HepG2 (cell line): ENCODE measurements around the gene SOX12. TPM values are rescaled to one million over a fixed set of nuclear protein-coding genes. Genes with fewer than 3 reads are reported as not detected.
A peak's percentile ranks its signal among the peaks of the same experiment; 100 is the strongest.

Source experiments
- BATF2 ChIP-seq: sonication (generic); formaldehyde crosslinking; IDR thresholded peaks from 2 replicates; pipeline ENCODE4 v1.8.0; 2022; ENCODE audit warnings: mild to moderate bottlenecking, missing genetic modification reagents, moderate library complexity
- CC2D1A ChIP-seq: sonication (generic); formaldehyde crosslinking; IDR thresholded peaks from 2 replicates; pipeline ENCODE4 v1.8.1; 2023; ENCODE audit warnings: mild to moderate bottlenecking, missing genetic modification reagents
- ELF4 ChIP-seq: sonication (generic); formaldehyde crosslinking; IDR thresholded peaks from 2 replicates; pipeline ENCODE4 v1.5.0; 2020; ENCODE audit warnings: missing genetic modification reagents, mild to moderate bottlenecking, moderate library complexity, borderline replicate concordance
- FOXM1 ChIP-seq: sonication (generic); formaldehyde crosslinking; IDR thresholded peaks from 2 replicates; pipeline ENCODE4 v1.5.0; 2020; ENCODE audit warnings: missing genetic modification reagents
- IRX3 ChIP-seq: sonication (generic); formaldehyde crosslinking; IDR thresholded peaks from 2 replicates; pipeline ENCODE4 v1.8.1; 2023; ENCODE audit warnings: mild to moderate bottlenecking, low read depth, missing genetic modification reagents, borderline replicate concordance
- KDM1A ChIP-seq: IDR thresholded peaks from 2 replicates; pipeline ENCODE4 v1.6.1; 2016; ENCODE audit warnings: missing compliant biosample characterization
- MXD4 ChIP-seq: IDR thresholded peaks from 2 replicates; pipeline ENCODE4 v1.6.1; 2016; ENCODE audit warnings: mild to moderate bottlenecking, missing biosample characterization, missing genetic modification reagents
- POLR2G ChIP-seq: fragments of 200-400 bp; formaldehyde crosslinking; IDR thresholded peaks from 2 replicates; pipeline ENCODE4 v1.6.1; 2018; ENCODE audit warnings: mild to moderate bottlenecking, low read depth, low read length, moderate library complexity
- SKIL ChIP-seq: sonication (generic); formaldehyde crosslinking; IDR thresholded peaks from 2 replicates; pipeline ENCODE4 v1.8.0; 2022; ENCODE audit warnings: missing genetic modification reagents, mild to moderate bottlenecking, moderate library complexity, borderline replicate concordance
- TCF12 ChIP-seq, 2 experiments: fragments of 450-650 bp in 1 of 2; sonication (generic) in 1 of 2; formaldehyde crosslinking in 1 of 2; IDR thresholded peaks; 2 replicates each; pipeline versions ENCODE4 v1.6.1 to v1.8.0; 2017 to 2022; ENCODE audit warnings: antibody characterized with exemption in 1 of 2, mild to moderate bottlenecking in 1 of 2, missing genetic modification reagents in 1 of 2, moderate library complexity in 1 of 2
- TGIF2 ChIP-seq: IDR thresholded peaks from 2 replicates; pipeline ENCODE4 v1.6.1; 2016; ENCODE audit warnings: control low read depth, missing compliant biosample characterization
- ZKSCAN1 ChIP-seq: fragments of 150-350 bp; IDR thresholded peaks from 2 replicates; pipeline ENCODE4 v1.6.1; 2014; ENCODE audit warnings: low read length
- ZNF207 ChIP-seq: fragments of 450-650 bp; IDR thresholded peaks from 2 replicates; pipeline ENCODE4 v1.6.1; 2016; ENCODE audit warnings: antibody characterized with exemption, borderline replicate concordance
- ZNF264 ChIP-seq: sonication (generic); formaldehyde crosslinking; IDR thresholded peaks from 2 replicates; pipeline ENCODE4 v1.4.0; 2020; ENCODE audit warnings: missing genetic modification reagents
- ZNF329 ChIP-seq: sonication (generic); formaldehyde crosslinking; IDR thresholded peaks from 2 replicates; pipeline ENCODE4 v1.9.0; 2021; ENCODE audit warnings: low read depth, mild to moderate bottlenecking, missing genetic modification reagents
- ZNF431 ChIP-seq: sonication (generic); formaldehyde crosslinking; IDR thresholded peaks from 2 replicates; pipeline ENCODE4 v1.9.0; 2022; ENCODE audit warnings: missing genetic modification reagents, low read depth, mild to moderate bottlenecking, borderline replicate concordance
- ZNF496 ChIP-seq: sonication (generic); formaldehyde crosslinking; IDR thresholded peaks from 2 replicates; pipeline ENCODE4 v1.8.1; 2023; ENCODE audit warnings: mild to moderate bottlenecking, moderate library complexity, missing genetic modification reagents; ENCODE audit not compliant: insufficient replicate concordance
- ZNF703 ChIP-seq: sonication (generic); formaldehyde crosslinking; IDR thresholded peaks from 2 replicates; pipeline ENCODE4 v1.5.1; 2020; ENCODE audit warnings: missing genetic modification reagents, mild to moderate bottlenecking, moderate library complexity, borderline replicate concordance
- ZNF749 ChIP-seq: sonication (generic); formaldehyde crosslinking; IDR thresholded peaks from 2 replicates; pipeline ENCODE4 v1.8.0; 2022; ENCODE audit warnings: mild to moderate bottlenecking, missing genetic modification reagents, moderate library complexity, borderline replicate concordance
- polyA plus RNA-seq, 8 experiments: library from polyadenylated mRNA; depleted of rRNA in 3 of 8; stranded (reverse) in 7 of 8; unstranded in 1 of 8; fragments of >200 nt; fragmentation: Illumina TruSeq in 4 of 8; extraction: Trizol in 4 of 8; gene quantifications; 2 replicates each; pipeline versions ENCODE4 v1.2.1 to v1.2.3, GENCODE V29; 2011 to 2016; ENCODE audit warnings: low read depth in 4 of 8, missing spikeins in 1 of 8, mixed read lengths in 1 of 8; ENCODE audit not compliant: insufficient read depth in 1 of 8
- total RNA-seq, 5 experiments: library from RNA; depleted of rRNA; stranded (reverse); fragments of >200 nt; fragmentation: Illumina TruSeq; extraction: Trizol; gene quantifications; 2 replicates each; pipeline ENCODE4 v1.2.3, GENCODE V29; 2016; ENCODE audit warnings: low read depth in 1 of 5
- TF ChIP-seq, protein P1 (sequence below): sonication (generic); formaldehyde crosslinking; IDR thresholded peaks from 2 replicates; pipeline ENCODE4 v1.4.0; 2020; ENCODE audit warnings: missing genetic modification reagents, borderline replicate concordance
- TF ChIP-seq, protein P2 (sequence below): sonication (generic); formaldehyde crosslinking; IDR thresholded peaks from 2 replicates; pipeline ENCODE4 v1.4.0; 2020; ENCODE audit warnings: missing genetic modification reagents

Gene SOX12
- total and polyA plus RNA-seq, 2 of the 13 experiments (the other 11 are each of a cell fraction or from before 2014, with no cell fraction given): 10.0 to 18.7 TPM

DNA sequence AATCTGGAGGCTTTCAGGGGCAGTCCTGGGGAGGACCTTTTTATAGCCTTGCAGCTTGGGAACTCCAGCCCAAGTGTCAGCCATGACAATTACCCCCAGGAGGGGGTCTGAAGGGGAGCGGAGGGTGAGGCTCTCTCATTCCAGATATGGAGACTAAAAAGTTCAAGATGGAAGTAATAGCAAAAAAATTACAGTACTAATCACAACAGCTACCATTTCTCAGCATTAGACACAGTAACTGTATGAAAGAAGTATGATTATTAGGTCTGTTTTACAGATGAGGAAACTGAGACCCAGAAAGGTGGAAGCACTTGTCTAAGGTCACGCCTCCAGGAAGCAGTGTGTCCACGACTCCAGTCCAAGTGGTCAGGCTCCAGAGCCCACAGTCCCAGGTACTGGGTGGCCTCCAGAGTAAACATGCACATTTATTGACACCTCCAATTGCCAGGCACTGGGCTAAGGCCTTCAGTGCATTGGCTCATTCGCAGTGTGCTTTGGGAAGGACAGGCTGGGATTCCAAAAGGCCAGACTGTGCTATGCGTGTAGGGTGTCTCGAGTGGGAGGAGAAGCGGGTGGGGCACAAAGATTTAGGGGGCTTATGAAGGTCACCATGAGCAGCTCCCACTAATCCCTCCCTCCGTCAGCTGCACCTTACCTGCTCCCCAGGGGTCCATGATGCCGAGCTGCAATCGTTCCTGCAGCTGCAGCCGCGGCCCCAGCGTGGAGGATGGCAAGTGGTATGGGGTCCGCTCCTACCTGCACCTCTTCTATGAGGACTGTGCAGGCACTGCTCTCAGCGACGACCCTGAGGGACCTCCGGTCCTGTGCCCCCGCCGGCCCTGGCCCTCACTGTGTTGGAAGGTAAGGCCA, 23.9 kb downstream of the SOX12 start (continued):
- TF ChIP-seq IRX3 (CRISPR knock-in tag) (no peak), KDM1A (CRISPR knock-in tag) (peak; percentile 85), BATF2 (CRISPR knock-in tag) (no peak), CC2D1A (CRISPR knock-in tag) (0 out of 2 replicates have a peak, but pooled peaks have one; percentile 46), ZNF207 (no peak), SKIL (CRISPR knock-in tag) (0 out of 2 replicates have a peak, but pooled peaks have one; percentile 24), FOXM1 (CRISPR knock-in tag) (no peak), POLR2G (no peak), ZKSCAN1 (no peak), ZNF431 (CRISPR knock-in tag) (no peak), ELF4 (CRISPR knock-in tag) (no peak), ZNF496 (CRISPR knock-in tag) (no peak), TGIF2 (CRISPR knock-in tag) (no peak), TCF12 (IDR thresholded peaks at IDR 0.05) (no peak), TCF12 (CRISPR knock-in tag; IDR thresholded peaks at IDR 0.05) (no peak), ZNF264 (CRISPR knock-in tag) (0 out of 2 replicates have a peak, but pooled peaks have one; percentile 20), ZNF703 (CRISPR knock-in tag) (no peak; the same call in 1 of the 2 replicates), ZNF749 (no peak), ZNF329 (CRISPR knock-in tag) (peak; percentile 39; the same call in 1 of the 2 replicates), MXD4 (CRISPR knock-in tag) (no peak)
- TF ChIP-seq, protein P1, sequence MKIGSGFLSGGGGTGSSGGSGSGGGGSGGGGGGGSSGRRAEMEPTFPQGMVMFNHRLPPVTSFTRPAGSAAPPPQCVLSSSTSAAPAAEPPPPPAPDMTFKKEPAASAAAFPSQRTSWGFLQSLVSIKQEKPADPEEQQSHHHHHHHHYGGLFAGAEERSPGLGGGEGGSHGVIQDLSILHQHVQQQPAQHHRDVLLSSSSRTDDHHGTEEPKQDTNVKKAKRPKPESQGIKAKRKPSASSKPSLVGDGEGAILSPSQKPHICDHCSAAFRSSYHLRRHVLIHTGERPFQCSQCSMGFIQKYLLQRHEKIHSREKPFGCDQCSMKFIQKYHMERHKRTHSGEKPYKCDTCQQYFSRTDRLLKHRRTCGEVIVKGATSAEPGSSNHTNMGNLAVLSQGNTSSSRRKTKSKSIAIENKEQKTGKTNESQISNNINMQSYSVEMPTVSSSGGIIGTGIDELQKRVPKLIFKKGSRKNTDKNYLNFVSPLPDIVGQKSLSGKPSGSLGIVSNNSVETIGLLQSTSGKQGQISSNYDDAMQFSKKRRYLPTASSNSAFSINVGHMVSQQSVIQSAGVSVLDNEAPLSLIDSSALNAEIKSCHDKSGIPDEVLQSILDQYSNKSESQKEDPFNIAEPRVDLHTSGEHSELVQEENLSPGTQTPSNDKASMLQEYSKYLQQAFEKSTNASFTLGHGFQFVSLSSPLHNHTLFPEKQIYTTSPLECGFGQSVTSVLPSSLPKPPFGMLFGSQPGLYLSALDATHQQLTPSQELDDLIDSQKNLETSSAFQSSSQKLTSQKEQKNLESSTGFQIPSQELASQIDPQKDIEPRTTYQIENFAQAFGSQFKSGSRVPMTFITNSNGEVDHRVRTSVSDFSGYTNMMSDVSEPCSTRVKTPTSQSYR (CRISPR knock-in tag): 0 out of 2 replicates have a peak, but pooled peaks have one; percentile 4
- TF ChIP-seq, protein P2, sequence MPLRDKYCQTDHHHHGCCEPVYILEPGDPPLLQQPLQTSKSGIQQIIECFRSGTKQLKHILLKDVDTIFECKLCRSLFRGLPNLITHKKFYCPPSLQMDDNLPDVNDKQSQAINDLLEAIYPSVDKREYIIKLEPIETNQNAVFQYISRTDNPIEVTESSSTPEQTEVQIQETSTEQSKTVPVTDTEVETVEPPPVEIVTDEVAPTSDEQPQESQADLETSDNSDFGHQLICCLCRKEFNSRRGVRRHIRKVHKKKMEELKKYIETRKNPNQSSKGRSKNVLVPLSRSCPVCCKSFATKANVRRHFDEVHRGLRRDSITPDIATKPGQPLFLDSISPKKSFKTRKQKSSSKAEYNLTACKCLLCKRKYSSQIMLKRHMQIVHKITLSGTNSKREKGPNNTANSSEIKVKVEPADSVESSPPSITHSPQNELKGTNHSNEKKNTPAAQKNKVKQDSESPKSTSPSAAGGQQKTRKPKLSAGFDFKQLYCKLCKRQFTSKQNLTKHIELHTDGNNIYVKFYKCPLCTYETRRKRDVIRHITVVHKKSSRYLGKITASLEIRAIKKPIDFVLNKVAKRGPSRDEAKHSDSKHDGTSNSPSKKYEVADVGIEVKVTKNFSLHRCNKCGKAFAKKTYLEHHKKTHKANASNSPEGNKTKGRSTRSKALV (CRISPR knock-in tag): 0 out of 2 replicates have a peak, but pooled peaks have one; percentile 58
